Kidney epithelial cell (primary cell): Measurements from ENCODE around the gene SH2D5. TPM values are rescaled to one million over a fixed set of nuclear protein-coding genes. Genes with fewer than 3 reads are reported as not detected.

ENCODE experiments used
- DNase-seq: peaks from one replicate; pipeline ENCODE4 v3.0.0-alpha.2; 2010; ENCODE audit warnings: low read depth
- H3K27me3 ChIP-seq: 2 replicates; pipeline ENCODE4 v1.6.0; 2011; ENCODE audit warnings: low read length; ENCODE audit not compliant: control insufficient read depth, insufficient read depth
- H3K36me3 ChIP-seq: 2 replicates; pipeline ENCODE4 v1.5.1; 2011; ENCODE audit warnings: low read length; ENCODE audit not compliant: control insufficient read depth, insufficient read depth
- H3K4me3 ChIP-seq: 2 replicates; pipeline ENCODE4 v1.5.1; 2011; ENCODE audit warnings: low read depth, mild to moderate bottlenecking, control low read depth, low read length
- CTCF ChIP-seq: IDR thresholded peaks from 2 replicates; pipeline ENCODE4 v1.5.1; 2011; ENCODE audit warnings: mild to moderate bottlenecking, moderate library complexity, low read length, control low read depth, inconsistent platforms; ENCODE audit not compliant: insufficient read depth, poor library complexity, severe bottlenecking
- total RNA-seq: library from RNA; depleted of rRNA; stranded (reverse); fragments of >200 nt; gene quantifications from 2 replicates; pipeline ENCODE4 v1.2.3, GENCODE V29; 2015

The SH2D5 gene
- total RNA-seq, 1 donor from 2014 or later: 11.7 TPM

- H3K36me3 ChIP-seq: no peaks in the 10 kb centered on the region
- no peaks in the 10 kb centered on the region for H3K27me3 ChIP-seq
- DNase-seq: no peak
- H3K4me3 ChIP-seq: no peak overlapping the region
- peak; percentile 36 for TF ChIP-seq CTCF
Measured at GRCh38 chr1:20702416-20702815, 30.1 kb downstream of the SH2D5 start.

GRCh38 chr1:20701847-20702246, 30.7 kb downstream of the SH2D5 start:
- no peak for DNase-seq
- H3K27me3 ChIP-seq: no peaks in the 10 kb centered on the region
- no peaks in the 10 kb centered on the region for H3K36me3 ChIP-seq
- TF ChIP-seq CTCF: no peak
- no peak overlapping the region for H3K4me3 ChIP-seq

GRCh38 chr1:20701446-20701845, 31.1 kb downstream of the SH2D5 start:
- Histone ChIP-seq H3K4me3 (no peak overlapping the region), H3K36me3 (no peaks in the 10 kb centered on the region), H3K27me3 (no peaks in the 10 kb centered on the region)
- TF ChIP-seq CTCF: no peak
- DNase-seq: no peak

- Histone ChIP-seq H3K27me3 (no peaks in the 10 kb centered on the region), H3K4me3 (no peak overlapping the region), H3K36me3 (no peaks in the 10 kb centered on the region)
- DNase-seq: no peak
- TF ChIP-seq CTCF: no peak
Measured at GRCh38 chr1:20700636-20701215, 31.8 kb downstream of the SH2D5 start.

- Histone ChIP-seq H3K36me3 (no peaks in the 10 kb centered on the region), H3K27me3 (no peaks in the 10 kb centered on the region), H3K4me3 (no peak overlapping the region)
- no peak for TF ChIP-seq CTCF
- DNase-seq: no peak
Measured at GRCh38 chr1:20699558-20699957, 32.9 kb downstream of the SH2D5 start.

- no peak overlapping the region for H3K4me3 ChIP-seq
- peak; percentile 25 for DNase-seq
- H3K36me3 ChIP-seq: no peaks in the 10 kb centered on the region
- H3K27me3 ChIP-seq: no peaks in the 10 kb centered on the region
- TF ChIP-seq CTCF: no peak
Measured at GRCh38 chr1:20698195-20698910, 34.1 kb downstream of the SH2D5 start.
